HFF-Myc (cell line): Measurements from ENCODE around the gene RASD2.

Source experiments
- DNase-seq: peaks from one replicate; pipeline ENCODE4 v3.0.0-alpha.2; 2011; ENCODE audit warnings: low read depth; ENCODE audit errors: extremely low read depth
- H3K4me3 ChIP-seq: replicated peaks from 2 replicates; pipeline ENCODE4 v1.5.1; 2011; ENCODE audit warnings: low read depth, mild to moderate bottlenecking, control low read depth, low read length
- CTCF ChIP-seq: IDR thresholded peaks from 2 replicates; pipeline ENCODE4 v1.5.1; 2012; ENCODE audit warnings: mild to moderate bottlenecking, low read depth, low read length, control low read depth; ENCODE audit errors: missing control alignments

RASD2 gene

GRCh38 chr22:35541254-35541748 lies 670 bp downstream of the RASD2 start:
- no peak overlapping the region for H3K4me3 ChIP-seq
- no peak for DNase-seq
- TF ChIP-seq CTCF: no peak

- TF ChIP-seq CTCF: no peak
Observed at GRCh38 chr22:35542157-35542938, 1.7 kb downstream of the RASD2 start.

DNA sequence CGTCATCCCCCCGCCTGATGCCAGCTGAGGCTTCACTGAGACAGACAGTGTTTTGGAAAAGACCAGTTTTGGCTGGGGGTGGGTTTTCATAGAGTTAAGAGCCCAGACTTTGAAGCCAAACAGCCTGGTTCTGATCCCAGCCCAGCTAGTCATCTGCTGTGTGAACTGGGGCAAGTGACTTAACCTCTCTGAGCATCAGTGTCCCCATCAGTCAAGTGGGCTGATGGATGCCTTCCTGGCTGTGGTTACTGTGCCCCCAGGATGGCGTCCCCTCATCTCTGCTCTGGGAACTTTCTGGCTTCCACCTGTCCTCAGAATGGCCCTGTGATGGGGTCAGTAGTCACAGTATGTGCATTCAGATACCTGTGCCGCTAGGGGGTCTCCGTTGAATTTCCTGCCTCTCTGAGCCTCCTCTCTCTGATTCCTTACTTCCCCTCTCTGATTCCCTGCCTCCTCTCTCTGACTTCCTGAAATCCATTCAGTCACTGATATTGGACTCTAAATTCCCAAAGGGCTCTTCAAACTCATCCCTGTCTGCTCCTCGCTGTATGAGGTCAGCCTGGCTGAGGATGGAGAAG lies 2.4 kb downstream of the RASD2 start:
- no peak for DNase-seq
- no peak for TF ChIP-seq CTCF
- H3K4me3 ChIP-seq: no peak overlapping the region

More at GRCh38 chr22:35542157-35542938, 1.7 kb downstream of the RASD2 start:
- no peak overlapping the region for H3K4me3 ChIP-seq
- DNase-seq: no peak

DNA sequence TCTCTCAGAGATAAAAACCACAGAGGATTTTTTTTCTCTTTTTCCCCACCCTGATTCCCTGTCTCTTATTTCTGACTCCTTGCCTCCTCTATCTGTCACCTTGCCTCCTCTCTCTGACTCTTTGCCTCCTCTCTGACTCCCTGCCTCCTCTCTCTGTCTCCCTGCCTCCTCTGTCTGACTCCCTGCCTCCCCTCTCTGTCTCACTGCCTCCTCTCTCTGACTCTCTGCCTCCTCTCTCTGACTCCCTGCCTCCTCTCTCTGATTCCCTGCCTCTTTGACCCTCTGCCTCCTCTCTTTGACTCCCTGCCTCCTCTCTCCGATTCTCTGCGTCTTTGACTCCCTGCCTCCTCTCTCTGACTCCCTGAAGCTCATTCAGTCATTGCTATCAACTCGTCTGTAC lies 3.1 kb downstream of the RASD2 start:
- DNase-seq: no peak
- no peak overlapping the region for H3K4me3 ChIP-seq
- no peak for TF ChIP-seq CTCF

DNA sequence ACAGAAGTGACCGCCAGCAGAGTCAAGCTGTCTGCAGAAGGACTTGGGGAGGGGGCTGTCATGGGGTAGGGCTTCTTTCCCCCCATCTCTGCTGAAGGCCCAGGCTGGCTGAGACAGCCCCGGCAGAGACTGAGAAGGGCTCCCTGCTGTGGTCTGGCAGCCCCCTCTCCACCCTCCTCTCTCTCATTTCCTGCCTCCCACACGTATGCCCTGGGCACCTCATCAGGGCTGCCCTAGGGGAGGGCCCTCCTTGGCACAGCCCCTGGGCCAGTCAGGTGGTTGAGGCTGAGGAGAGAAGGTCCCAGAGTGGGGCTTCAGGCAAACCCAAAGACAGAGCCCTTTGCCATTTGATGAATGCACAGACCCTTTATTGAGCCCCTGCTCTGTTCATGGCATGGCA lies 3.6 kb downstream of the RASD2 start:
- DNase-seq: no peak
- H3K4me3 ChIP-seq: no peak overlapping the region
- TF ChIP-seq CTCF: no peak

DNA sequence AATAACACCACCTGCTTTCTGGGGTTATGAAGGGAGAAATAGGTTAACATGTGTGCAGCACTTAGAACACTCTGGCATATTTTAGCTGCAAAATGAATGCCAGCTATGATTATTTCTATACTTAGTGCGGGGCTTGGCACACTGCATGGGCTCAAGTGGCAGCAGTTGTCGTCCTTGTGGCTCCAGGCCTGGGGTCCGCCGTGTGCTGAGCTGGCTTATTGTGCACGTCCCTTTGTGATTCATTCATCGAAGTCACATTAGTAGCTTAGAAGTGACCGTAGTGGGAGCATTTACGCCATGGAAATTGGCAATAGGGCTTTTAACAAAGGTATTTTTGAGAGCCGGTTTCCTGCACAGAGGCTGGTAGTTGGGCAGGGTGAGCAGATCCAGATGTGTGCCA lies 4.2 kb downstream of the RASD2 start:
- H3K4me3 ChIP-seq: no peak overlapping the region
- no peak for DNase-seq
- no peak for TF ChIP-seq CTCF
